Measurements from ENCODE around the gene ZNF438.

The ZNF438 gene

GRCh38 chr10:30835146-30835545 lies 196.5 kb downstream of the ZNF438 start:
- no peaks in the 10 kb centered on the region for H3K27me3 ChIP-seq (ENCODE audit: insufficient read depth, poor library complexity, severe bottlenecking)
- no peak overlapping the region for H3K27ac ChIP-seq (replicated peaks)
- DNase-seq (ENCODE audit: low read depth in 1 of 2, low spot score in 1 of 2): no peak
- TF ChIP-seq GABPA (IDR thresholded peaks at IDR 0.05; ENCODE audit: low read depth) (no peak), CTCF (IDR thresholded peaks at IDR 0.05; ENCODE audit: insufficient read depth, low read length) (no peak), REST (IDR thresholded peaks at IDR 0.05; ENCODE audit: insufficient replicate concordance, low read depth) (no peak), POLR2AphosphoS5 (IDR thresholded peaks at IDR 0.05; ENCODE audit: low read depth) (no peak), SPI1 (IDR thresholded peaks at IDR 0.05; ENCODE audit: borderline replicate concordance, low read depth) (no peak)
- no peak overlapping the region for H3K4me3 ChIP-seq (replicated peaks; ENCODE audit: insufficient read depth, low read length)

- no peak overlapping the region for H3K4me3 ChIP-seq (replicated peaks; ENCODE audit: insufficient read depth, low read length)
- no peak overlapping the region for H3K27ac ChIP-seq (replicated peaks)
- TF ChIP-seq GABPA (IDR thresholded peaks at IDR 0.05; ENCODE audit: low read depth): no peak
- no peak for TF ChIP-seq POLR2AphosphoS5 (IDR thresholded peaks at IDR 0.05; ENCODE audit: low read depth)
- TF ChIP-seq REST (IDR thresholded peaks at IDR 0.05; ENCODE audit: insufficient replicate concordance, low read depth): no peak
- TF ChIP-seq SPI1 (IDR thresholded peaks at IDR 0.05; ENCODE audit: borderline replicate concordance, low read depth): no peak
- TF ChIP-seq CTCF (IDR thresholded peaks at IDR 0.05; ENCODE audit: insufficient read depth, low read length): no peak
- no peaks in the 10 kb centered on the region for H3K27me3 ChIP-seq (ENCODE audit: insufficient read depth, poor library complexity, severe bottlenecking)
- no peak for DNase-seq (ENCODE audit: low read depth in 1 of 2, low spot score in 1 of 2)
Observed at GRCh38 chr10:30834651-30835050, 197.0 kb downstream of the ZNF438 start.

- no peak overlapping the region for H3K27ac ChIP-seq (replicated peaks)
- H3K27me3 ChIP-seq (ENCODE audit: insufficient read depth, poor library complexity, severe bottlenecking): no peaks in the 10 kb centered on the region
- TF ChIP-seq CTCF (IDR thresholded peaks at IDR 0.05; ENCODE audit: insufficient read depth, low read length) (no peak), SPI1 (IDR thresholded peaks at IDR 0.05; ENCODE audit: borderline replicate concordance, low read depth) (no peak), REST (IDR thresholded peaks at IDR 0.05; ENCODE audit: insufficient replicate concordance, low read depth) (no peak), GABPA (IDR thresholded peaks at IDR 0.05; ENCODE audit: low read depth) (no peak), POLR2AphosphoS5 (IDR thresholded peaks at IDR 0.05; ENCODE audit: low read depth) (no peak)
- H3K4me3 ChIP-seq (replicated peaks; ENCODE audit: insufficient read depth, low read length): no peak overlapping the region
- no peak for DNase-seq (ENCODE audit: low read depth in 1 of 2, low spot score in 1 of 2)
Observed at GRCh38 chr10:30834153-30834552, 197.5 kb downstream of the ZNF438 start.
